H9 (cell line): ENCODE data around the gene CLC. TPM values are rescaled to one million over a fixed set of nuclear protein-coding genes. Genes with fewer than 3 reads are reported as not detected.

ENCODE experiments used
- DNase-seq: peaks from one replicate; pipeline ENCODE4 v3.0.0-alpha.2; 2017
- H2AFZ ChIP-seq: one replicate; pipeline ENCODE4 v1.6.1; 2013; ENCODE audit warnings: mild to moderate bottlenecking, low read length, control low read depth, moderate library complexity
- H2AK5ac ChIP-seq: 2 replicates; pipeline ENCODE4 v1.6.1; 2013; ENCODE audit warnings: low read length, control low read depth, mixed read lengths; ENCODE audit not compliant: insufficient read length
- H2BK120ac ChIP-seq: one replicate; pipeline ENCODE4 v1.6.1; 2013; ENCODE audit warnings: low read depth, mild to moderate bottlenecking, low read length, control low read depth, inconsistent platforms; ENCODE audit not compliant: poor library complexity, severe bottlenecking
- H2BK12ac ChIP-seq: 2 replicates; pipeline ENCODE4 v1.6.1; 2013; ENCODE audit warnings: low read length, control low read depth, mixed read lengths, low read depth; ENCODE audit not compliant: insufficient read length
- H2BK15ac ChIP-seq: 2 replicates; pipeline ENCODE4 v1.6.1; 2013; ENCODE audit warnings: low read depth, low read length, control low read depth
- H2BK20ac ChIP-seq: one replicate; pipeline ENCODE4 v1.6.1; 2013; ENCODE audit warnings: low read depth, mild to moderate bottlenecking, low read length, control low read depth, inconsistent platforms; ENCODE audit not compliant: poor library complexity, severe bottlenecking
- H2BK5ac ChIP-seq: 2 replicates; pipeline ENCODE4 v1.6.1; 2013; ENCODE audit warnings: low read length, control low read depth, mixed read lengths; ENCODE audit not compliant: insufficient read length
- H3K14ac ChIP-seq: 2 replicates; pipeline ENCODE4 v1.6.1; 2013; ENCODE audit warnings: low read length, control low read depth; ENCODE audit not compliant: insufficient read depth
- H3K18ac ChIP-seq: 2 replicates; pipeline ENCODE4 v1.6.1; 2013; ENCODE audit warnings: low read depth, mild to moderate bottlenecking, mixed read lengths, low read length, control low read depth; ENCODE audit not compliant: insufficient read length
- H3K23ac ChIP-seq: 2 replicates; pipeline ENCODE4 v1.6.1; 2013; ENCODE audit warnings: low read length, control low read depth, mixed read lengths, low read depth; ENCODE audit not compliant: insufficient read length
- H3K23me2 ChIP-seq: 2 replicates; pipeline ENCODE4 v1.6.1; 2013; ENCODE audit warnings: low read depth, mild to moderate bottlenecking, mixed read lengths, low read length, control low read depth; ENCODE audit not compliant: insufficient read length, poor library complexity, severe bottlenecking
- H3K27ac ChIP-seq: 2 replicates; pipeline ENCODE4 v1.5.1; 2013; ENCODE audit warnings: low read length, control low read depth, mixed read lengths, low read depth; ENCODE audit not compliant: insufficient read length
- H3K27me3 ChIP-seq: 2 replicates; pipeline ENCODE4 v1.6.1; 2013; ENCODE audit warnings: low read length, control low read depth, inconsistent platforms; ENCODE audit not compliant: insufficient read depth
- H3K4ac ChIP-seq: 2 replicates; pipeline ENCODE4 v1.6.1; 2013; ENCODE audit warnings: low read depth, mild to moderate bottlenecking, control low read depth, inconsistent platforms, low read length, moderate library complexity
- H3K4me1 ChIP-seq: 2 replicates; pipeline ENCODE4 v1.6.1; 2013; ENCODE audit warnings: low read length, control low read depth, inconsistent platforms; ENCODE audit not compliant: insufficient read depth
- H3K4me2 ChIP-seq: 2 replicates; pipeline ENCODE4 v1.6.1; 2013; ENCODE audit warnings: low read length, control low read depth, mixed read lengths; ENCODE audit not compliant: insufficient read length, insufficient read depth
- H3K56ac ChIP-seq: 2 replicates; pipeline ENCODE4 v1.6.1; 2013; ENCODE audit warnings: low read depth, mild to moderate bottlenecking, mixed read lengths, low read length, control low read depth; ENCODE audit not compliant: insufficient read length
- H3K79me1 ChIP-seq: 2 replicates; pipeline ENCODE4 v1.6.1; 2013; ENCODE audit warnings: low read depth, mild to moderate bottlenecking, moderate library complexity, low read length, control low read depth, inconsistent platforms; ENCODE audit not compliant: insufficient read depth, poor library complexity, severe bottlenecking
- H3K79me2 ChIP-seq: 2 replicates; pipeline ENCODE4 v1.6.1; 2013; ENCODE audit warnings: low read length, control low read depth, inconsistent platforms; ENCODE audit not compliant: insufficient read depth
- H3K9ac ChIP-seq: 2 replicates; pipeline ENCODE4 v1.6.1; 2013; ENCODE audit warnings: low read length, control low read depth, mixed read lengths; ENCODE audit not compliant: insufficient read length; ENCODE audit errors: extremely low read depth
- H3K9me3 ChIP-seq: one replicate; pipeline ENCODE4 v1.6.1; 2013; ENCODE audit warnings: low read depth, low read length, inconsistent platforms; ENCODE audit not compliant: control insufficient read depth
- H3T11ph ChIP-seq: one replicate; pipeline ENCODE4 v1.6.1; 2013; ENCODE audit warnings: mild to moderate bottlenecking, low read length, control low read depth, inconsistent platforms
- H4K20me1 ChIP-seq: one replicate; pipeline ENCODE4 v1.6.1; 2013; ENCODE audit not compliant: control insufficient read depth, insufficient read length, insufficient read depth
- H4K5ac ChIP-seq: 2 replicates; pipeline ENCODE4 v1.6.1; 2013; ENCODE audit warnings: low read depth, mild to moderate bottlenecking, mixed read lengths, low read length, control low read depth; ENCODE audit not compliant: insufficient read length
- H4K8ac ChIP-seq: replicated peaks from 2 replicates; pipeline ENCODE4 v1.6.1; 2013; ENCODE audit warnings: low read length, control low read depth, mixed read lengths, low read depth; ENCODE audit not compliant: insufficient read length
- H4K91ac ChIP-seq: 2 replicates; pipeline ENCODE4 v1.6.1; 2013; ENCODE audit warnings: low read depth, mild to moderate bottlenecking, moderate library complexity, mixed read lengths, low read length, control low read depth; ENCODE audit not compliant: insufficient read length
- H3K27ac Mint-ChIP-seq, 3 experiments: 2 replicates in 2 of 3; 3 replicates in 1 of 3; pipeline ENCODE4 v1.8.0; 2020 to 2021; ENCODE audit warnings: mixed read lengths in 3 of 3, mild to moderate bottlenecking in 1 of 3, moderate library complexity in 1 of 3
- H3K27me3 Mint-ChIP-seq: 2 replicates; pipeline ENCODE4 v1.8.0; 2021; ENCODE audit warnings: low read depth, mild to moderate bottlenecking, moderate library complexity, mixed read lengths
- H3K36me3 Mint-ChIP-seq, 3 experiments: 2 replicates in 2 of 3; 3 replicates in 1 of 3; pipeline ENCODE4 v1.8.0; 2020 to 2021; ENCODE audit warnings: low read depth in 3 of 3, mixed read lengths in 3 of 3; ENCODE audit not compliant: insufficient read depth in 1 of 3
- H3K4me1 Mint-ChIP-seq, 2 experiments: 2 replicates each; pipeline ENCODE4 v1.8.0; 2020; ENCODE audit warnings: mixed read lengths in 2 of 2
- H3K4me3 Mint-ChIP-seq, 2 experiments: 2 replicates in 1 of 2; 3 replicates in 1 of 2; pipeline ENCODE4 v1.8.0; 2020 to 2021; ENCODE audit warnings: mild to moderate bottlenecking in 2 of 2, mixed read lengths in 2 of 2, moderate library complexity in 1 of 2
- H3K9me3 Mint-ChIP-seq, 2 experiments: 2 replicates in 1 of 2; 3 replicates in 1 of 2; pipeline ENCODE4 v1.8.0; 2020; ENCODE audit warnings: mild to moderate bottlenecking in 2 of 2, mixed read lengths in 2 of 2, moderate library complexity in 1 of 2
- CTCF ChIP-seq: fragments of 200-600 bp; sonication (generic); conservative IDR thresholded peaks from 3 replicates; pipeline ENCODE4 v1.8.0; 2021; ENCODE audit warnings: antibody characterized with exemption, mild to moderate bottlenecking
- WGBS: extraction: QIAGEN DNeasy Blood & Tissue Kit; methylation state at CpG from one replicate; pipeline ENCODE4 v1.1.7; 2013; ENCODE audit warnings: missing lambda C conversion rate, low lambda C conversion rate, mixed read lengths; ENCODE audit not compliant: insufficient read length; ENCODE audit errors: extremely low coverage; 5-methylcytosine and 5-hydroxymethylcytosine counted together
- total RNA-seq: library from RNA; stranded (reverse); gene quantifications from 2 replicates; pipeline ENCODE4 v1.2.1, GENCODE V29; 2021

CLC gene
- total RNA-seq, 1 experiment from 2014 or later = 0.39 TPM

- Histone ChIP-seq H3T11ph (no peak overlapping the region), H3K79me1 (no peaks in the 10 kb centered on the region), H3K14ac (no peak overlapping the region), H2BK15ac (no peak overlapping the region), H3K56ac (no peak overlapping the region), H4K20me1 (no peaks in the 10 kb centered on the region), H3K18ac (no peak overlapping the region), H3K23me2 (no peaks in the 10 kb centered on the region), H2BK20ac (no peak overlapping the region), H2AK5ac (no peak overlapping the region), H3K79me2 (no peaks in the 10 kb centered on the region), H3K27ac (no peak overlapping the region), H2BK120ac (no peak overlapping the region), H3K23ac (no peak overlapping the region), H2BK12ac (no peak overlapping the region), H3K4ac (no peak overlapping the region), H3K9ac (no peak overlapping the region), H4K5ac (no peak overlapping the region), H3K4me2 (no peak overlapping the region), H3K27me3 (no peaks in the 10 kb centered on the region), H3K9me3 (no peaks in the 10 kb centered on the region), H4K91ac (no peak overlapping the region), H4K8ac (no peak overlapping the region), H2BK5ac (no peak overlapping the region), H3K4me1 (no peaks in the 10 kb centered on the region), H2AFZ (no peak overlapping the region)
- no peak overlapping the region for H3K4me3 Mint-ChIP-seq
- peak overlapping the region in 1 of 3 experiments; percentile 60; a peak in 1 of 7 replicates for H3K27ac Mint-ChIP-seq
- H3K36me3 Mint-ChIP-seq = no peaks in the 10 kb centered on the region
- no peaks in the 10 kb centered on the region; a peak in 1 of 4 replicates for H3K4me1 Mint-ChIP-seq
- no CpG with 5 or more reads among the region's 4 CpGs for WGBS
- no peaks in the 10 kb centered on the region for H3K9me3 Mint-ChIP-seq
- peaks cover 13% of the 10 kb centered on the region for H3K27me3 Mint-ChIP-seq
- no peak for DNase-seq
- peak; percentile 38; the same call in 2 of the 3 replicates for TF ChIP-seq CTCF
Measured at GRCh38 chr19:39746836-39747529, 9.2 kb upstream of the CLC start.
